Tibial artery (tissue), 4 donors: ENCODE measurements around the gene TPGS2.
"Not testable (repeated sequence)": the region's sequence is repeated elsewhere in the genome, so short reads cannot be mapped to it uniquely, and the experiment has no call there.

Source experiments
- DNase-seq, 2 donors: peaks; one replicate each; pipeline ENCODE4 v3.0.0-alpha.2; 2019
- H3K27ac ChIP-seq, 2 donors: fragments of 200-600 bp; sonication (generic) in 1 of 2; 1 replicate in 1 of 2; 2 replicates in 1 of 2; pipeline ENCODE4 v1.5.1; 2018 to 2019; ENCODE audit warnings: mild to moderate bottlenecking in 1 of 2
- H3K27me3 ChIP-seq, 2 donors: fragments of 200-600 bp; sonication (generic) in 1 of 2; one replicate each; pipeline versions ENCODE4 v1.5.1 to v1.6.0; 2016 to 2019
- H3K36me3 ChIP-seq, 3 donors: fragments of 200-600 bp; sonication (generic) in 2 of 3; one replicate each; pipeline ENCODE4 v1.5.1; 2016 to 2019; ENCODE audit warnings: mild to moderate bottlenecking in 2 of 3
- H3K4me1 ChIP-seq, 4 donors: fragments of 200-600 bp; sonication (generic) in 2 of 4; 1 replicate in 3 of 4; 2 replicates in 1 of 4; pipeline ENCODE4 v1.5.1; 2016 to 2019
- H3K4me3 ChIP-seq, 2 donors: fragments of 200-600 bp; sonication (generic) in 1 of 2; 1 replicate in 1 of 2; 2 replicates in 1 of 2; pipeline ENCODE4 v1.5.1; 2018 to 2019; ENCODE audit warnings: mild to moderate bottlenecking in 2 of 2
- H3K9me3 ChIP-seq, 3 donors: fragments of 200-600 bp; sonication (generic) in 1 of 3; one replicate each; pipeline ENCODE4 v1.5.1; 2016 to 2019
- intact Hi-C: fragments of 100-400 bp; cut with DNase I; formaldehyde crosslinking; loops from one replicate; pipeline ENCODE4 v1.15.0; 2023; ENCODE audit warnings: low total_unique reads
- TF ChIP-seq, protein P1 (sequence below), 2 experiments: fragments of 200-600 bp in 1 of 2; fragments of 450-650 bp in 1 of 2; IDR thresholded peaks; one replicate each; pipeline ENCODE4 v1.5.1; 2017 to 2019; ENCODE audit warnings: antibody characterized with exemption in 2 of 2, mild to moderate bottlenecking in 1 of 2, moderate library complexity in 1 of 2

Gene TPGS2

DNA sequence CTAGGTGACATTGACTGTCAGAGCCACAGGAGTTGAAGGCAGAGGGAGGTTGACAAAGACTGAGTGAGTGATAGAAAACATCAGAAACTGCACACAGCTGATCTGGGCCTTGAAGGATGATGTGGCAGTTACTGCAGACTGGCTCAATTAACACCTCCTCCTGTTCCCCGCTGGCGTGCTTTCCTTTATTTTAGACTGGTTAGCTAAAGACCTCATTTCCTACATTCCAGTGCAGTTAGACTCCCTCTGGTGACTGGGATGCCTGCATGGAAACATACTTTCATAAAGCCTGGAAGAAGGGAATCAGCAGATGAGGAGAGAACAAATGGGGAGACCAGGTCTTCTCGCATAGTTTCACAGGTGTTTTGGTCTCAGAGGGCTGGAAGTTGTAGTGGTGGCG is 7.1 kb downstream of the TPGS2 start:
- Histone ChIP-seq H3K27ac (no peak overlapping the region), H3K4me1 (no peaks in the 10 kb centered on the region), H3K4me3 (no peak overlapping the region), H3K9me3 (no peaks in the 10 kb centered on the region), H3K27me3 (no peaks in the 10 kb centered on the region), H3K36me3 (peaks cover 0 to 28% (median 12%) of the 10 kb centered on the region in 3 donors)
- DNase-seq = no peak
- intact Hi-C loops = no loop called here
- TF ChIP-seq, protein P1, sequence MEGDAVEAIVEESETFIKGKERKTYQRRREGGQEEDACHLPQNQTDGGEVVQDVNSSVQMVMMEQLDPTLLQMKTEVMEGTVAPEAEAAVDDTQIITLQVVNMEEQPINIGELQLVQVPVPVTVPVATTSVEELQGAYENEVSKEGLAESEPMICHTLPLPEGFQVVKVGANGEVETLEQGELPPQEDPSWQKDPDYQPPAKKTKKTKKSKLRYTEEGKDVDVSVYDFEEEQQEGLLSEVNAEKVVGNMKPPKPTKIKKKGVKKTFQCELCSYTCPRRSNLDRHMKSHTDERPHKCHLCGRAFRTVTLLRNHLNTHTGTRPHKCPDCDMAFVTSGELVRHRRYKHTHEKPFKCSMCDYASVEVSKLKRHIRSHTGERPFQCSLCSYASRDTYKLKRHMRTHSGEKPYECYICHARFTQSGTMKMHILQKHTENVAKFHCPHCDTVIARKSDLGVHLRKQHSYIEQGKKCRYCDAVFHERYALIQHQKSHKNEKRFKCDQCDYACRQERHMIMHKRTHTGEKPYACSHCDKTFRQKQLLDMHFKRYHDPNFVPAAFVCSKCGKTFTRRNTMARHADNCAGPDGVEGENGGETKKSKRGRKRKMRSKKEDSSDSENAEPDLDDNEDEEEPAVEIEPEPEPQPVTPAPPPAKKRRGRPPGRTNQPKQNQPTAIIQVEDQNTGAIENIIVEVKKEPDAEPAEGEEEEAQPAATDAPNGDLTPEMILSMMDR (IDR thresholded peaks at IDR 0.05) = no peak

DNA sequence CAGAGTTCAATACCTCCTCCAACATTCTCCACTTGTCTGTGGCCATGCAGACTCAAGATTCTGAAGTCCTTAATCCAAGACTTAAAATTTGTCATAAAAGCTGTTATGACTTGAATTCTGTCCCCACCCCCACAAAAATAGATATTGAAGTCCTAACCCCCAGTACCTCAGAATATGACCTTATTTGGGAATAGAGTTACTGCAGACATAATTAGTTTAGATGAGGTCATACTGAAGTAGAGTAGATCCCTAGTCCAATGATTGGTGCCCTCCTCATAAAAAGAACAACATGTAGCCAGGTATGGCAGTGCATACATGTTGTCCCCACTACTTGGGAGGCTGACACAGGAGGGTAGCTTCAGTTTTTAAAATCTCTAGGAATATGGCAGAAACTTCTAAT is 9.2 kb downstream of the TPGS2 start:
- DNase-seq = no peak
- H3K36me3 ChIP-seq = peaks cover 0 to 47% (median 12%) of the 10 kb centered on the region in 3 donors
- intact Hi-C loops = no loop called here
- H3K27ac ChIP-seq = no peak overlapping the region
- no peaks in the 10 kb centered on the region for H3K9me3 ChIP-seq
- H3K4me1 ChIP-seq = no peaks in the 10 kb centered on the region
- H3K27me3 ChIP-seq = no peaks in the 10 kb centered on the region
- TF ChIP-seq, protein P1 (IDR thresholded peaks at IDR 0.05) = no peak
- H3K4me3 ChIP-seq = no peak overlapping the region

DNA sequence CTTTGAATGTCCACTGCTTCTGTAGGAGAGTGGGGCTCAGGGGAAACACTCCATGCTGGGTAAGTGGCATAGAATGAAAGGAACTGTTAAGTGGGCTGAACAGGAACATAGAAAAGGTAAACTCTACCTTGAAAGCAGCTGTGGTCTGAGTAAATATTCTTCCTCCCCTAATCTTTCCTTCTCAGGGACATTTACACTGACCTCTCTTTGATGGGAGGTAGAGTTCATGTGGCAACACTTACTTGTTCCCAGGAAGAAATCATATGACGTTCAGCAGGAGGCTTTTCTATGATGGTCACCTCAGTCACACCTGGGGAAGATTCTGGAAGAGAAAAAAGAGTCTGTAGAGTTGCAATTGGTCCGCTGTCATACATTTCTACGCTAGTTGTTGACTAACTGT is 10.2 kb downstream of the TPGS2 start:
- Histone ChIP-seq H3K27ac (no peak overlapping the region), H3K36me3 (peaks cover 0 to 49% (median 12%) of the 10 kb centered on the region in 3 donors), H3K4me3 (no peak overlapping the region), H3K4me1 (no peaks in the 10 kb centered on the region), H3K9me3 (no peaks in the 10 kb centered on the region), H3K27me3 (no peaks in the 10 kb centered on the region)
- TF ChIP-seq, protein P1 (IDR thresholded peaks at IDR 0.05) = no peak
- intact Hi-C loops = no loop called here
- no peak for DNase-seq

DNA sequence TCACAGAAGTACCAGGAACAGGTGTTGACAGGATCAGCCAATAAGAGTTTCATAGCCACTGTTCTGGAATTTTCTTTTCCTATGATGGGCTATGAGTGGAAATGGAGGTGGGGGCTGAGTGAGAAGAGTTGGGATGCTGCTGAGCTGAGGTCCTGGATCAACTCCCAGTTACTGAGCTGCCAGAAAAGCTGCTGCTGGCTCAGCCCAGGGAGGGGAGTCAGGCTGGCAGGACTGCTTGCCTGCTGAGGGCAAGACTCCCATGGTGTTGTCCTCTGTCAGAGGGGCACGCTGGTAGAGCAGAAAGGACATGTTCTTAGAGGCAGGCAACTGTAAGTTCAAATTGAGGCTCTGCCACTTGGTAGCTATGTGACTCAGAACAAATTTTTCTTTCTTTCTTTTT is 11.8 kb downstream of the TPGS2 start:
- intact Hi-C loops = no loop called here
- H3K36me3 ChIP-seq = peaks cover 0 to 45% (median 12%) of the 10 kb centered on the region in 3 donors

DNA sequence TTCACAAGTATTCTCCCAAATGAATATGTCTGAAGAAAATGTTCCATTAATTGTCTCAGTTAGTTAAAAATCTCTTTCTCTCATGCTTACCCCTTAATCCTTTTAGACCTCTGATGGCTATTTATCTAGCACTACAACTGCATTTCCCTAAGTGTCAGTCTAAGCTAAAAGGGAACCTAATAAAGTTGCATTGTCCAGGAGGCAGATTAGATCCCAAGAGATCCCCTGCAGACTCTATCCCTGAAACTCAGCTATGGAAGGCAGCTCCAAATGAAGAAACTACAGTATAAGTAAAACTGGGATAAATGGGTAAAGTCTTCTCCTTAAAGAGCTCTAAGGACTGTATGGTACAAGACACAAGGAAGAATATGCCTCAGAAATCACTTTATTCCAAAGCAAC is 12.7 kb downstream of the TPGS2 start:
- DNase-seq, H3K4me3 ChIP-seq, H3K27ac ChIP-seq, intact Hi-C loops, H3K27me3 ChIP-seq, H3K9me3 ChIP-seq, H3K4me1 ChIP-seq: not testable (repeated sequence)
- H3K36me3 ChIP-seq = peaks cover 0 to 41% (median 12%) of the 10 kb centered on the region in 3 donors

More for the DNA sequence above, 11.8 kb downstream of the TPGS2 start:
- Histone ChIP-seq H3K27me3 (no peaks in the 10 kb centered on the region), H3K9me3 (no peaks in the 10 kb centered on the region), H3K27ac (no peak overlapping the region), H3K4me3 (no peak overlapping the region), H3K4me1 (no peaks in the 10 kb centered on the region)
- no peak for DNase-seq
- TF ChIP-seq, protein P1 (IDR thresholded peaks at IDR 0.05) = no peak

DNA sequence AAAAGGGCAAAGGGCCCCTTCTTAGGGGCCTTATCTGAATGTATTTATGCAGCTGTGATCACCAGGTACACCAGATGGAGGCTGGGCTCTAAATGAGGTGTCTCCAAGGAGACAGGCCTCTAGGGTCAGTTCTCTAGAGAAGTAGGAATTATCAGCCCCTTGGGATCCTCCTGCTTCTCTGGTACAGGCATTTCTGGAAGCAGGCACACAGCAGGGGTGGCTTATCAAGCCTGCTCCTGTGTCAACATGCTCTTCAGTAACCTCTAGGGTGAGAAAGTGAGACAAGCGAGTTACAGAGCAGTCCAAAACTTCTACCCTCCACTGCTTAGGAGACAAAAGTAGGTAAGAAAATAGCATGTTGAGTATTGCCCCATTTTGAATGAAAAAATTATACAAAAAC is 13.8 kb downstream of the TPGS2 start:
- TF ChIP-seq, protein P1 (IDR thresholded peaks at IDR 0.05) = no peak
- Histone ChIP-seq H3K9me3 (no peaks in the 10 kb centered on the region), H3K27ac (no peak overlapping the region), H3K36me3 (peaks cover 0 to 46% (median 12%) of the 10 kb centered on the region in 3 donors), H3K4me1 (peaks cover 0 to 3% (median 0%) of the 10 kb centered on the region in 4 donors), H3K4me3 (no peak overlapping the region), H3K27me3 (no peaks in the 10 kb centered on the region)
- intact Hi-C loops = loop anchor here (5.0 kb wide), 1 partner anchor 128 kb away; no protein-coding TSS in a partner anchor
- no peak for DNase-seq
